Psoas muscle (tissue), 8 donors: ENCODE results near the gene GXYLT1. TPM values are rescaled to one million over a fixed set of nuclear protein-coding genes. Genes with fewer than 3 reads are reported as not detected.

Experiments
- ATAC-seq, 4 donors: fragments of 200-7000 bp; cut with Tn5 transposase; one replicate each; pipeline ENCODE4 v1.9.1; 2020; ENCODE audit warnings: moderate library complexity in 3 of 4, mild to moderate bottlenecking in 2 of 4
- DNase-seq, 2 donors: peaks; one replicate each; pipeline ENCODE4 v3.0.0-alpha.2; 2020
- H3K27ac ChIP-seq: fragments of 200-600 bp; one replicate; pipeline ENCODE4 v1.8.0; 2022
- H3K27me3 ChIP-seq, 3 donors: fragments of 200-600 bp in 1 of 3; one replicate each; pipeline versions ENCODE4 v1.6.1 to v1.8.0; 2013 to 2022; ENCODE audit warnings: low read length in 2 of 3, mild to moderate bottlenecking in 2 of 3, moderate library complexity in 1 of 3; ENCODE audit not compliant: insufficient read depth in 3 of 3
- H3K36me3 ChIP-seq, 2 donors: fragments of 200-600 bp in 1 of 2; one replicate each; pipeline versions ENCODE4 v1.6.1 to v1.8.0; 2013 to 2022; ENCODE audit warnings: low read depth in 1 of 2, mild to moderate bottlenecking in 1 of 2, moderate library complexity in 1 of 2; ENCODE audit not compliant: insufficient read depth in 1 of 2
- H3K4me1 ChIP-seq: fragments of 200-600 bp; one replicate; pipeline ENCODE4 v1.8.0; 2022
- H3K4me3 ChIP-seq: fragments of 200-600 bp; one replicate; pipeline ENCODE4 v1.8.0; 2022; ENCODE audit warnings: mild to moderate bottlenecking
- H3K9me3 ChIP-seq: fragments of 200-600 bp; one replicate; pipeline ENCODE4 v1.8.0; 2022
- WGBS, 3 donors: extraction: QIAGEN DNeasy Blood & Tissue Kit; methylation state at CpG; one replicate each; pipeline versions ENCODE4 v1.1.6 to v1.1.7; 2013; 5-methylcytosine and 5-hydroxymethylcytosine counted together
- intact Hi-C, 2 donors: fragments of 100-400 bp; cut with DNase I; formaldehyde crosslinking; loops; one replicate each; pipeline versions ENCODE4 v1.11.0 to v1.14.2; 2022
- polyA plus RNA-seq, 3 donors: library from polyadenylated mRNA; stranded (reverse); fragments of 200-250 nt; gene quantifications; one replicate each; pipeline ENCODE4 v1.2.3, GENCODE V29; 2013
- total RNA-seq, 4 donors: library from RNA; stranded (reverse); fragmentation: NEBNext Ultra II Directional in 2 of 4; extraction: Animal tissue kit (Norgen Biotek cat#: 25700) in 2 of 4; gene quantifications; one replicate each; pipeline versions ENCODE4 v1.2.1 to v1.2.4, GENCODE V29; 2021 to 2023
- TF ChIP-seq, protein P1 (sequence below): fragments of 200-600 bp; IDR thresholded peaks from one replicate; pipeline ENCODE4 v1.8.0; 2022; ENCODE audit warnings: antibody characterized with exemption
- donor health status: healthy with polysubstance abuse.
- donor health status: DM: no; HTN: no; CAD: no; lungs with moderate emphysema.
- donor health status: Bipolar disorder and iron deficiency.
- donor health status: healthy.
- donor health status: DM: yes; HTN: yes; CAD: no.
- donor health status: DM: no; HTN: no; CAD: no.
- donor health status: DM: no; HTN: no; CAD: no.
- donor health status: DM: yes; HTN: yes; CAD: no.

GXYLT1 gene
- total and polyA plus RNA-seq, 7 donors: 1.3 to 6.3 (median 4.3) TPM

DNA sequence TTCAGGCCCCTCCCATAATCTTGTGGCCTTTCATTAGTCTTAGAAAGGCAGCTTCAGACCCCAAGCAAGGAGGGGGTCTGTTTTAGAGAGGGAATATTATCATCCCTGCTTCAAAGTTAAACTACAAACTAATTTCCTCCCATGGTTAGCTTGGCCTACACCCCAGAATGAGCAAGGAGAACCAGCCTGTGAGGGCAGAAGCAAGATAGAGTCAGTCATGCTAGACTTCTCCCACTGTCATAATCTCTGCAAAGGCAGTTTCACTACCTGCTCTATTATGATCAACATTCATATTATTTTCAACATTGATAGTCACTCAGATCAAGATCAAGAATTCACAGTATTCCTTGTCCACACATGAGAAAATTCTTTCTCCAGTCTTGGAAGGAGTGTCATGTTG lies 105.1 kb downstream of the GXYLT1 start:
- H3K4me3 ChIP-seq: no peak overlapping the region
- ATAC-seq (no peak), DNase-seq (no peak)
- peaks cover 7% of the 10 kb centered on the region for H3K9me3 ChIP-seq
- intact Hi-C loops: no loop called here
- H3K4me1 ChIP-seq: no peaks in the 10 kb centered on the region
- H3K36me3 ChIP-seq: no peaks in the 10 kb centered on the region
- TF ChIP-seq, protein P1, sequence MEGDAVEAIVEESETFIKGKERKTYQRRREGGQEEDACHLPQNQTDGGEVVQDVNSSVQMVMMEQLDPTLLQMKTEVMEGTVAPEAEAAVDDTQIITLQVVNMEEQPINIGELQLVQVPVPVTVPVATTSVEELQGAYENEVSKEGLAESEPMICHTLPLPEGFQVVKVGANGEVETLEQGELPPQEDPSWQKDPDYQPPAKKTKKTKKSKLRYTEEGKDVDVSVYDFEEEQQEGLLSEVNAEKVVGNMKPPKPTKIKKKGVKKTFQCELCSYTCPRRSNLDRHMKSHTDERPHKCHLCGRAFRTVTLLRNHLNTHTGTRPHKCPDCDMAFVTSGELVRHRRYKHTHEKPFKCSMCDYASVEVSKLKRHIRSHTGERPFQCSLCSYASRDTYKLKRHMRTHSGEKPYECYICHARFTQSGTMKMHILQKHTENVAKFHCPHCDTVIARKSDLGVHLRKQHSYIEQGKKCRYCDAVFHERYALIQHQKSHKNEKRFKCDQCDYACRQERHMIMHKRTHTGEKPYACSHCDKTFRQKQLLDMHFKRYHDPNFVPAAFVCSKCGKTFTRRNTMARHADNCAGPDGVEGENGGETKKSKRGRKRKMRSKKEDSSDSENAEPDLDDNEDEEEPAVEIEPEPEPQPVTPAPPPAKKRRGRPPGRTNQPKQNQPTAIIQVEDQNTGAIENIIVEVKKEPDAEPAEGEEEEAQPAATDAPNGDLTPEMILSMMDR: no peak
- H3K27me3 ChIP-seq: no peaks in the 10 kb centered on the region
- H3K27ac ChIP-seq: no peak overlapping the region

DNA sequence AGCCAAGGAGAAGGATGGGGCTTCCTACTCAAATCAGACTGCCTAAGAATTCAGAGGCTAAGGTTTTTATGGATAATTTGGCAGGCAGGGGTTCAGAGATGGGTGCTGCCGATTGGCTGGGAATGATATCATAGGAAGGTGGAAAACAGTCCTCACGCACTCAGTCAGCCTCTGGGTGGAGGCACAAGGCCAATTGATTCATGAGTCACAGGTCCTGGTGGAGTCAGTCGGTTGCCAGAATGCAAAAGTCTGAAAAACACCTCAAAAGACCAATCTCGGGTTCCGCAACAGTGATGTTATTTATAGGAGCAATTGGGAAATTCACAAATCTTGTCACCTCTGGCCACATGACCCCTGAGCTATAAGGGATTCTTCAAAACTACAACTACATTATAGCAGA lies 105.5 kb downstream of the GXYLT1 start:
- Histone ChIP-seq H3K9me3 (peaks cover 7% of the 10 kb centered on the region), H3K4me1 (no peaks in the 10 kb centered on the region), H3K4me3 (no peak overlapping the region), H3K27ac (no peak overlapping the region), H3K36me3 (no peaks in the 10 kb centered on the region), H3K27me3 (no peaks in the 10 kb centered on the region)
- DNase-seq (peak in 1 of 2 donors; percentile 22), ATAC-seq (no peak)
- 64 to 76% (median 75%) methylated on average over 5 of the region's 5 CpGs for WGBS, 3 donors
- intact Hi-C loops: no loop called here
- TF ChIP-seq, protein P1: no peak

DNA sequence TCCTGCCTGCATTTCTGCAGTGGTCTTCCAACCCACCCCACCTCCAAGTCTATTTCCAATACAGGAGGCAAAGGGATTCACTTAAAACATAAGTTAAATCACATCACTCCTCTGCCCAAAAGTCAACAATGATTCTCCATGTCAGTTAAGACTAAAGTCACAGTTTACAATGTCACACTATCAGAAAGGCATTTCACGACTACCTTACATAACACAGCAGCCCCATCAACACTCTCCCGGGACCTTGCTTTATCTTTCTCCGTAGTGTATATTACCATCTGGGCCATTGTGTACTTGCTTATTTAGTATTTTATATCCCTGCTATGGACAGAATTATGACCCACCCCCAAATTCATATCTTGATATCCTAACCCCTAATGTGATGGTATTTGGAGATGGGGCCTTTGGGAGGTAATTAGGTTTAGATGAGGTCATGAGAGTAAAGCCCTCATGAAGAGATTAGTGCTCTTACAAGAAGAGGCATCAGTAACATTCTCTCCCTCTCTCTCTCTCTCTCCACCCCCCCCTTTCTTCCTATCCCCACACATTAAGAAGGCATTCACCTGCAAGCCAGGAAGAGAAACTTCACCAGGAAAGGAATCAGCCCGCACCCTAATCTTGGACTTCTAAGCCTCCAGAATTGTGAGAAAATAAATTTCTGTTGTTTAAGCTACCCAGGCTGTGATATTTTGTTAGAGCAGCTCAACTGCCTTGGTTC lies 112.7 kb downstream of the GXYLT1 start:
- DNase-seq (no peak), ATAC-seq (no peak)
- Histone ChIP-seq H3K27me3 (no peaks in the 10 kb centered on the region), H3K4me3 (no peak overlapping the region), H3K36me3 (no peaks in the 10 kb centered on the region), H3K27ac (no peak overlapping the region), H3K4me1 (no peaks in the 10 kb centered on the region), H3K9me3 (peaks cover 7% of the 10 kb centered on the region)
- intact Hi-C loops: no loop called here
- WGBS, 3 donors: 79 to 89% (median 89%) methylated on average over 4 of the region's 4 CpGs
- TF ChIP-seq, protein P1: no peak

Other genes with a start within 250 kb of the GXYLT1 start
- gene YAF2, start 93.4 kb upstream of the GXYLT1 start, total RNA-seq: 10 to 100 TPM; 50.9 to 99.2 (median 65.8) TPM
- gene YAF2, start 93.4 kb upstream of the GXYLT1 start, polyA plus RNA-seq: 10 to 100 TPM; 12.2 to 45.0 (median 19.2) TPM
- gene ZCRB1, start 181.2 kb upstream of the GXYLT1 start, total RNA-seq: 10 to 100 TPM; 52.5 to 66.4 (median 57.5) TPM
- 10 to 100 TPM; 22.1 to 65.1 (median 35.0) TPM for gene ZCRB1, start 181.2 kb upstream of the GXYLT1 start, polyA plus RNA-seq
- gene PPHLN1, start 181.3 kb upstream of the GXYLT1 start, total RNA-seq: 10 to 100 TPM; 27.0 to 43.8 (median 30.2) TPM
- gene PPHLN1, start 181.3 kb upstream of the GXYLT1 start, polyA plus RNA-seq: 10 to 100 TPM; 25.7 to 52.9 (median 26.4) TPM